ENCODE data around the gene TFEB. TPM values are rescaled to one million over a fixed set of nuclear protein-coding genes. Genes with fewer than 3 reads are reported as not detected.

Gene TFEB
- total and polyA plus RNA-seq, 2 of the 8 experiments (the other 6 are each of a cell fraction or from before 2014, with no cell fraction given) = 2.3 to 6.7 TPM

GRCh38 chr6:41720262-41720620 lies 15.2 kb downstream of the TFEB start (continued):
- TF ChIP-seq EP300 (IDR thresholded peaks at IDR 0.05; ENCODE audit: borderline replicate concordance in 1 of 2, low read depth in 2 of 2, low read length in 2 of 2) (no peak), YY1 (IDR thresholded peaks at IDR 0.05; ENCODE audit: low read depth, low read length) (no peak)
